ENCODE data around the gene TFR2. TPM values are rescaled to one million over a fixed set of nuclear protein-coding genes. Genes with fewer than 3 reads are reported as not detected.

The TFR2 gene
- total and polyA plus RNA-seq, 9 of the 15 experiments (the other 6 are each of a cell fraction or from before 2014, with no cell fraction given): 3.8 to 123 (median 51.1) TPM

DNA sequence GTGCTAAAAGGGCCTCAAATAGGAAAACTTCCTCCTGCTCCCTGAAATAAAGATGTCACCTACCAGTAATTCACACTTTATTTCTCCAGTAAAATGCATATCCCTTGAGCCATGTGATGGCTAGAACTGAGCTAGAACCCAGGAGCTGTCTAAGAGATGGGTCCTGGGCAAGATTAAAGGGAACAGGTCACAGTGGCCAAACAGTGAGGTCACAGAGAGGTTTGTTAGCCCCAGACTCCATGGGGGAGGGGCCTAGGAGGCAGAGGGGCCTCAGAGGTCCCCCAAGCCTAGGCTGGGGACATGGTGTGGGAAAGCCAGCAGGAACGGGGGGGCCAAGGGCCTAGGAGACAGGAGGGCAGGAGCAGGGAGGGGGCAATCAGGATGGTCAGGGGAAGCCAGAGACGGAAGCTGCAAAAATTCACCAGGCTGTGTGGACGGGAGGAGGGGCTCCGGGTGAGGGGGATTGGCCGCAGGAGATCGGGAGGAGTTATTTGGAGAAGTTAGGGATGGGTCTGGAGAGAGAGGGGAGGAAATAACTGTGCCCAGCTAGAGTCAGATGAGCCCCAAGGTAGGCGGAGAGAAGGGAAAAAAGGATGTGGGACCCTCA, 51.9 kb downstream of the TFR2 start:
- peaks cover 7% of the 10 kb centered on the region for H3K9me1 ChIP-seq (ENCODE audit: control insufficient read depth, insufficient read depth, low read length)
- H3K36me3 ChIP-seq (ENCODE audit: control insufficient read depth, insufficient read depth, low read length): peaks cover 2% of the 10 kb centered on the region; the same call in 1 of the 3 replicates
- no peak for DNase-seq (ENCODE audit: extremely low read depth in 1 of 4, low spot score in 3 of 4)
- no peak for TF ChIP-seq RFX7 (CRISPR knock-in tag; IDR thresholded peaks at IDR 0.05)
- no peak for TF ChIP-seq GABPA (tag; conservative IDR thresholded peaks at IDR 0.05; ENCODE audit: low read depth)
- TF ChIP-seq ZBTB7A (IDR thresholded peaks at IDR 0.05; ENCODE audit: borderline replicate concordance, control insufficient read depth, low read depth, low read length): 0 out of 2 replicates have a peak, but pooled peaks have one; percentile 27
- no peak overlapping the region for H2AFZ ChIP-seq (ENCODE audit: low read depth, low read length)
- 84% methylated on average over 7 of the region's 7 CpGs for WGBS (ENCODE audit: insufficient coverage, low coverage, missing lambda C conversion rate)
- ATAC-seq: no peak
- no peaks in the 10 kb centered on the region for H3K27me3 ChIP-seq (ENCODE audit: control insufficient read depth in 2 of 2, insufficient read depth in 2 of 2, low read length in 2 of 2)
- ChIA-PET POLR2A (interaction anchor here (0.7 to 1.2 kb wide), 4 partner anchors 14 to 40 kb away, joined by 3 to 5 read pairs (median 4); partner anchors contain the start of gene MOSPD3), CTCF (ENCODE audit: low intra/inter-chr PET ratio) (no interaction called here)
- H3K79me2 ChIP-seq (ENCODE audit: control insufficient read depth, insufficient read depth, low read length): peaks cover 15% of the 10 kb centered on the region
- peaks cover 11% of the 10 kb centered on the region for H4K20me1 ChIP-seq (replicated peaks; ENCODE audit: control insufficient read depth, insufficient read depth, low read length)
- intact Hi-C loops (cut with micrococcal nuclease) (no loop called here), in situ Hi-C loops (cut with MboI) (no loop called here)
- peaks cover 7 to 40% of the 10 kb centered on the region in 2 experiments; a peak in 4 of 5 replicates for H3K4me1 ChIP-seq (replicated peaks in 1 of 2; ENCODE audit: control insufficient read depth in 2 of 2, insufficient read depth in 2 of 2, low read length in 2 of 2)
- H3K4me3 ChIP-seq: no peak overlapping the region
- no TSS peak for BruUV-seq (replicated peaks)
- FAIRE-seq: no peak
- H3K9ac ChIP-seq (ENCODE audit: insufficient read depth in 1 of 2, low read depth in 2 of 2, low read length in 2 of 2): peak overlapping the region in 1 of 2 experiments; percentile 15; a peak in 1 of 4 replicates
- no peak overlapping the region for H3K4me2 ChIP-seq (ENCODE audit: insufficient read depth, low read length)
- H3K9me3 ChIP-seq (replicated peaks; ENCODE audit: control insufficient read depth, insufficient read depth, low read depth, low read length): no peaks in the 10 kb centered on the region
- H3K27ac ChIP-seq (ENCODE audit: extremely low read depth, low read depth, low read length): no peak overlapping the region

DNA sequence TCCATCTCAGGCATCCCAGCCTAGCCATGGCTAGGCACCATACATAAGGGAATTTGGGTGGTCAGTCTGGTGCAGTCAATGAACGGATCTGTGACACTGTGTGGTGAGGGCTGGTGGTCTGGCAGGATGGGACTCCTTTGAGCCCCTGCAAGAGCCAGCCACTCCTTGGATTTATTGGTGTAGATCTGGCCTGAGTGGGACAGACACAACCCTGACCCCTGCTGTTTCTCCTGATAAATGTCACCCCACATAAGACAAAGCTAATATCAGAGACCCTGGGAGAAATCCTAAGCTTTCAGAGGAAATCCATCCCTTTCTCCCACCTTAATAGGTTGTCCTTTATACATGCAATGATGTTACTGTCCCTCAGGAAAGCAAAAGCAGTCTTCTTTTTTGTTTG, 52.9 kb downstream of the TFR2 start:
- H3K4me3 ChIP-seq: no peak overlapping the region
- no peak overlapping the region for H3K9ac ChIP-seq (ENCODE audit: insufficient read depth in 1 of 2, low read depth in 2 of 2, low read length in 2 of 2)
- no peaks in the 10 kb centered on the region for H3K9me3 ChIP-seq (replicated peaks; ENCODE audit: control insufficient read depth, insufficient read depth, low read depth, low read length)
- H3K27me3 ChIP-seq (ENCODE audit: control insufficient read depth in 2 of 2, insufficient read depth in 2 of 2, low read length in 2 of 2): no peaks in the 10 kb centered on the region
- peaks cover 24% of the 10 kb centered on the region for H3K79me2 ChIP-seq (ENCODE audit: control insufficient read depth, insufficient read depth, low read length)
- in situ Hi-C loops (cut with MboI): no loop called here
- BruUV-seq (replicated peaks): no TSS peak
- WGBS (ENCODE audit: insufficient coverage, low coverage, missing lambda C conversion rate): 6% methylated on average over 1 of the region's 1 CpG
- POLR2A ChIA-PET: interaction anchor here (0.5 to 1.2 kb wide), 10 partner anchors 14 to 625 kb away, joined by 3 to 5 read pairs (median 3); partner anchors contain the start of genes AGFG2, MOSPD3, PCOLCE and TSC22D4
- peaks cover 8% of the 10 kb centered on the region; the same call in 1 of the 3 replicates for H3K36me3 ChIP-seq (ENCODE audit: control insufficient read depth, insufficient read depth, low read length)
- H2AFZ ChIP-seq (ENCODE audit: low read depth, low read length): no peak overlapping the region
- FAIRE-seq: peak; percentile 77
- H3K4me2 ChIP-seq (ENCODE audit: insufficient read depth, low read length): no peak overlapping the region
- no peak overlapping the region for H3K27ac ChIP-seq (ENCODE audit: extremely low read depth, low read depth, low read length)
- H3K4me1 ChIP-seq (replicated peaks in 1 of 2; ENCODE audit: control insufficient read depth in 2 of 2, insufficient read depth in 2 of 2, low read length in 2 of 2): peaks cover 18 to 49% of the 10 kb centered on the region in 2 experiments
- H3K9me1 ChIP-seq (ENCODE audit: control insufficient read depth, insufficient read depth, low read length): peaks cover 12% of the 10 kb centered on the region
- intact Hi-C loops (cut with micrococcal nuclease): no loop called here
- CTCF ChIA-PET (ENCODE audit: low intra/inter-chr PET ratio): interaction anchor here (0.6 to 1.1 kb wide), 3 partner anchors 24 to 120 kb away, joined by 4 to 5 read pairs (median 4); no protein-coding TSS in a partner anchor
- DNase-seq (ENCODE audit: extremely low read depth in 1 of 4, low spot score in 3 of 4): peak; percentile 50 to 70 (median 62)
- peaks cover 18% of the 10 kb centered on the region for H4K20me1 ChIP-seq (replicated peaks; ENCODE audit: control insufficient read depth, insufficient read depth, low read length)
- ATAC-seq: no peak
- TF ChIP-seq, protein P1, sequence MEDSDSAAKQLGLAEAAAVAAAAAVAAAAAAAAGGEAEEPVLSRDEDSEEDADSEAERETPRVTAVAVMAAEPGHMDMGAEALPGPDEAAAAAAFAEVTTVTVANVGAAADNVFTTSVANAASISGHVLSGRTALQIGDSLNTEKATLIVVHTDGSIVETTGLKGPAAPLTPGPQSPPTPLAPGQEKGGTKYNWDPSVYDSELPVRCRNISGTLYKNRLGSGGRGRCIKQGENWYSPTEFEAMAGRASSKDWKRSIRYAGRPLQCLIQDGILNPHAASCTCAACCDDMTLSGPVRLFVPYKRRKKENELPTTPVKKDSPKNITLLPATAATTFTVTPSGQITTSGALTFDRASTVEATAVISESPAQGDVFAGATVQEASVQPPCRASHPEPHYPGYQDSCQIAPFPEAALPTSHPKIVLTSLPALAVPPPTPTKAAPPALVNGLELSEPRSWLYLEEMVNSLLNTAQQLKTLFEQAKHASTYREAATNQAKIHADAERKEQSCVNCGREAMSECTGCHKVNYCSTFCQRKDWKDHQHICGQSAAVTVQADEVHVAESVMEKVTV (CRISPR knock-in tag; IDR thresholded peaks at IDR 0.05): 0 out of 2 replicates have a peak, but pooled peaks have one; percentile 17
- no peak for TF ChIP-seq U2AF1 (optimal IDR thresholded peaks at IDR 0.05; ENCODE audit: low read depth, low read length)
- peak; percentile 47; the same call in 1 of the 2 replicates for TF ChIP-seq SMC3 (conservative IDR thresholded peaks at IDR 0.05; ENCODE audit: insufficient read depth, low read depth, low read length)
- TF ChIP-seq, protein P2, sequence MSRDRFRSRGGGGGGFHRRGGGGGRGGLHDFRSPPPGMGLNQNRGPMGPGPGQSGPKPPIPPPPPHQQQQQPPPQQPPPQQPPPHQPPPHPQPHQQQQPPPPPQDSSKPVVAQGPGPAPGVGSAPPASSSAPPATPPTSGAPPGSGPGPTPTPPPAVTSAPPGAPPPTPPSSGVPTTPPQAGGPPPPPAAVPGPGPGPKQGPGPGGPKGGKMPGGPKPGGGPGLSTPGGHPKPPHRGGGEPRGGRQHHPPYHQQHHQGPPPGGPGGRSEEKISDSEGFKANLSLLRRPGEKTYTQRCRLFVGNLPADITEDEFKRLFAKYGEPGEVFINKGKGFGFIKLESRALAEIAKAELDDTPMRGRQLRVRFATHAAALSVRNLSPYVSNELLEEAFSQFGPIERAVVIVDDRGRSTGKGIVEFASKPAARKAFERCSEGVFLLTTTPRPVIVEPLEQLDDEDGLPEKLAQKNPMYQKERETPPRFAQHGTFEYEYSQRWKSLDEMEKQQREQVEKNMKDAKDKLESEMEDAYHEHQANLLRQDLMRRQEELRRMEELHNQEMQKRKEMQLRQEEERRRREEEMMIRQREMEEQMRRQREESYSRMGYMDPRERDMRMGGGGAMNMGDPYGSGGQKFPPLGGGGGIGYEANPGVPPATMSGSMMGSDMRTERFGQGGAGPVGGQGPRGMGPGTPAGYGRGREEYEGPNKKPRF (IDR thresholded peaks at IDR 0.05; ENCODE audit: low read depth, low read length): no peak
- no peak for TF ChIP-seq POU5F1 (IDR thresholded peaks at IDR 0.05; ENCODE audit: borderline replicate concordance, low read depth, low read length, partially characterized antibody)

Measured in K562 (cell line).